NCI-H1930 (cell line): ENCODE data around the gene CHD6.

Experiments used
- DNase-seq, 2 experiments: peaks; one replicate each; lab custom pipeline; 2025; lab: John Stamatoyannopoulos, UW

CHD6 gene, protein sequence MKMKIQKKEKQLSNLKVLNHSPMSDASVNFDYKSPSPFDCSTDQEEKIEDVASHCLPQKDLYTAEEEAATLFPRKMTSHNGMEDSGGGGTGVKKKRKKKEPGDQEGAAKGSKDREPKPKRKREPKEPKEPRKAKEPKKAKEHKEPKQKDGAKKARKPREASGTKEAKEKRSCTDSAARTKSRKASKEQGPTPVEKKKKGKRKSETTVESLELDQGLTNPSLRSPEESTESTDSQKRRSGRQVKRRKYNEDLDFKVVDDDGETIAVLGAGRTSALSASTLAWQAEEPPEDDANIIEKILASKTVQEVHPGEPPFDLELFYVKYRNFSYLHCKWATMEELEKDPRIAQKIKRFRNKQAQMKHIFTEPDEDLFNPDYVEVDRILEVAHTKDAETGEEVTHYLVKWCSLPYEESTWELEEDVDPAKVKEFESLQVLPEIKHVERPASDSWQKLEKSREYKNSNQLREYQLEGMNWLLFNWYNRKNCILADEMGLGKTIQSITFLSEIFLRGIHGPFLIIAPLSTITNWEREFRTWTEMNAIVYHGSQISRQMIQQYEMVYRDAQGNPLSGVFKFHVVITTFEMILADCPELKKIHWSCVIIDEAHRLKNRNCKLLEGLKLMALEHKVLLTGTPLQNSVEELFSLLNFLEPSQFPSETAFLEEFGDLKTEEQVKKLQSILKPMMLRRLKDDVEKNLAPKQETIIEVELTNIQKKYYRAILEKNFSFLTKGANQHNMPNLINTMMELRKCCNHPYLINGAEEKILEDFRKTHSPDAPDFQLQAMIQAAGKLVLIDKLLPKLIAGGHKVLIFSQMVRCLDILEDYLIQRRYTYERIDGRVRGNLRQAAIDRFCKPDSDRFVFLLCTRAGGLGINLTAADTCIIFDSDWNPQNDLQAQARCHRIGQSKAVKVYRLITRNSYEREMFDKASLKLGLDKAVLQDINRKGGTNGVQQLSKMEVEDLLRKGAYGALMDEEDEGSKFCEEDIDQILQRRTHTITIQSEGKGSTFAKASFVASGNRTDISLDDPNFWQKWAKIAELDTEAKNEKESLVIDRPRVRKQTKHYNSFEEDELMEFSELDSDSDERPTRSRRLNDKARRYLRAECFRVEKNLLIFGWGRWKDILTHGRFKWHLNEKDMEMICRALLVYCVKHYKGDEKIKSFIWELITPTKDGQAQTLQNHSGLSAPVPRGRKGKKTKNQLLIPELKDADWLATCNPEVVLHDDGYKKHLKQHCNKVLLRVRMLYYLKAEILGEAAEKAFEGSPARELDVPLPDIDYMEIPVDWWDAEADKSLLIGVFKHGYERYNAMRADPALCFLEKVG (N-terminal part only)

GRCh38 chr20:41617902-41618806 lies at the start of gene CHD6:
TSS of gene CHD6 (minus strand) at chr20:41618377. CDS start at chr20:41551337, 67,040 bp downstream.
- peak; percentile 99 to 100 for DNase-seq

- DNase-seq = no peak
These were observed 46.4 kb upstream of the CHD6 start for GRCh38 chr20:41664584-41664983.

DNA sequence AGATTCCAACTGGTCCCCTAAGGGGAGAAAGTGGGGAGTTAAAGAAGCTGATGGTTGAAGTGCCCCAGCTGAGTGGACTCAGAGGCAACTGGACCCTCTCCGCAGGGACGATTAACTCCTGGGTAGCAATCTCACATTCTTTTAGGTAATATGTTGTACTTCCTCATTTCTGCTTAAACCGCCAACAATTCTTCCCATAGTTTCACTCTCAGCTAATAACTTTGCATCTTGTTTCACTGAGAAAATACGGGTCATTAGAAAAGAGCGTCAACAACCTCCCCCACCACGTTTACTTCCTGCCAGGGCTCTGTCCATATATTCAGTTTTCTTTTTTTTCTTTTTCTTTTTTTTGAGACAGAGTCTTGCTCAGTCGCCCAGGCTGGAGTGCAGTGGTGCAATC lies 39.5 kb upstream of the CHD6 start:
- no peak for DNase-seq

GRCh38 chr20:41655962-41656618 lies 37.9 kb upstream of the CHD6 start:
- no peak for DNase-seq

DNA sequence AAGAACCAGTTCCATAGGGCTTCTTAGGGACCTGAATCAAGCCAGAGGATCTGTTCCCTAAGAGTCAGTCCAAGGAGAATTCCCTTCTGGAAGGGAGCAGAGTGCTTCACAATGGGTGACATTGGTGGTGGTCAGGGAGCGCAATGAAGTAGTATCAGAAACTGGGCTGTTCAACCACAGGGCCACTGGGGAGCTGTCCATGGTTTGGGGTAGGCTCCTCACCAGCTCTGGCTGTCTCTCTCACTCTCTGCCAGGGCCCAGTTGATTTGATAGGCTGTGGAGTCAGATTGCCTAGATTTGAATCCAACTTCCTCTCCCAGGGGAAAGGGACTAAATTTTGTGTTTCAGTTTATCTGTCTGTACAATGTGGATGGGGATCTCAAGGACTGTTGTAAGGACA lies 36.7 kb upstream of the CHD6 start:
- no peak for DNase-seq

DNA sequence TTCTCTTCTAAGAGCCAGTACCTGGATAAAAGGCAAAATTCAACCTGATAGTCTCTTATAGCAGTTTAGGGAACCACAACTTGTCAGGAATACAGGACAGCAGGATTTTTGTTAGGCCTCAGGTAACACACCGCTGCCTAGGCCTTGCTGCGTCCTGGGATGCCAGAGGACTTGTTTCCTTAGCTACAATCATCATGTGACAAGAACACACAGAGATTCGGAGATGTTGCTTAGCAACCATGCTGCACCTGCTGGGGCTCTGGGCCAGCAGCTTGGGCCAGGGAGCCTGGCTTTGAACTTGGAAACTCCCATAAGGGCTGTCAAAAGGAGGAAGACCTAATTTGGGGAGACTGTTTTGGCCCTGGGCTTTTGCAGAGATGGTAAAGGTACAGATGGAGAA lies 36.1 kb upstream of the CHD6 start:
- peak; percentile 64 to 75 for DNase-seq

GRCh38 chr20:41650231-41650948 lies 32.2 kb upstream of the CHD6 start:
- DNase-seq = peak; percentile 71 to 73

DNA sequence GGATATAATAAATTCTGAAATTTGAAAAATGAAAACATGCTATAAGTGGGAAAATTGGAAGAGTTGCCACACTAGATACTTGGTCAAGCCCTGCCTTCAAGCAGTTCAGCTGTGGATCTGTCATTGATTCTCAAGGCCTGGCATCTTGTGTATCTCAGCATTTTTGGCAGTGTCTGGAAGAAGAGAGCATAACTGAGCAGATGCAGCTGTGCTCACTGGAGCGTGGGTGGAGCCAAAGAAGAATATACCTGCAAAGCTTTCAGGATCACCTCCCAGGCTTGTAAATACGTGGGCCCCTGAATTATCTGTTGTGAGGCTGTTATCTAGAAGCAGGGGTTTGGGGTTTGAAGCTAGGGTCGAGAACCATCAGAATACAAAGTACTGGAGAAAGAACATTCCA lies 31.3 kb upstream of the CHD6 start:
- no peak for DNase-seq

GRCh38 chr20:41645372-41645771 lies 27.2 kb upstream of the CHD6 start:
- DNase-seq = no peak

DNA sequence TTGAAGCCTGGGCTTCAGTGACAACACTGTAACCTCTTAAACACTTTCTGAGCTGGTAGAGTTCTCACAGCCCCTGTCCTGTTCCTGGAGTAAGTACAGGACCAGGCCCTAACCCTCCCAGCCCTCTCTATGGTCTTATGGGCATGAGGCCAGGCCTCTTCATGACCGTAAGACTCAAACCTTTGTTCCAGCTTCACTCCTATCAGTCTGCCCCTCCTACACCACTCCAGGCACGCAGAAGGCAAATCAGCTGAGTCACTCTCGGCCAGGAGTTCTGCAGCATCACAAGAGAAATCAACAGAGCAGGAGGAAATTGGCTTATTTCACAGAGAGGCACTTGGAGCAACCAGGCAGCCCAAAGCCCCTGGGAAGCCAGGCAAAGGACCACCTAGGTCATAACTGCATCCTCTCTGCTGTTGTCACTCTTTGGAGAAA lies 25.3 kb upstream of the CHD6 start:
- no peak for DNase-seq

DNA sequence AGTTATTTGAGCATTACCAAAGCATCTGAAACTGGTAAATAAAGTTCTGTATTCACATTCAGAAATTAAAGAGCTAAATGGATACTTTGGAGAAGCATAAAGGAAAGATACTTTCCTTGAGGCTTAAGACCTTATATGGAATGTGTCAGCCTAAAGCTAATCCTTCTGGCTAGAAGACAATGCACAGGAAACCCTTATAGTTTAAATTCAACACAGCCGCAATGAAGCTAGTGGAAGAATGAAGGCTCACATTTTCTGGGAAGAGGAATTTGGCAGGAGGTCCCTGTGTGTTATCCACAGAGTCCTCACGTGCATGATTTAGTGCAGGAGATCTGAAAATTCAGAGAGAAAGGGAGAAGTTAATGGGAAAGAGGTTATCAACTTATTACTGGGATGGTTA lies 21.5 kb upstream of the CHD6 start:
- DNase-seq = no peak

- no peak for DNase-seq
These were observed 20.3 kb upstream of the CHD6 start for GRCh38 chr20:41638456-41638855.

- no peak for DNase-seq
These were observed 17.0 kb upstream of the CHD6 start for GRCh38 chr20:41635158-41635557.

GRCh38 chr20:41632896-41633295 lies 14.7 kb upstream of the CHD6 start:
- no peak for DNase-seq

GRCh38 chr20:41631826-41632225 lies 13.6 kb upstream of the CHD6 start:
- DNase-seq = no peak

- no peak for DNase-seq
These were observed 12.7 kb upstream of the CHD6 start for GRCh38 chr20:41630846-41631245.

GRCh38 chr20:41627611-41628244 lies 9.6 kb upstream of the CHD6 start:
- DNase-seq = no peak

DNA sequence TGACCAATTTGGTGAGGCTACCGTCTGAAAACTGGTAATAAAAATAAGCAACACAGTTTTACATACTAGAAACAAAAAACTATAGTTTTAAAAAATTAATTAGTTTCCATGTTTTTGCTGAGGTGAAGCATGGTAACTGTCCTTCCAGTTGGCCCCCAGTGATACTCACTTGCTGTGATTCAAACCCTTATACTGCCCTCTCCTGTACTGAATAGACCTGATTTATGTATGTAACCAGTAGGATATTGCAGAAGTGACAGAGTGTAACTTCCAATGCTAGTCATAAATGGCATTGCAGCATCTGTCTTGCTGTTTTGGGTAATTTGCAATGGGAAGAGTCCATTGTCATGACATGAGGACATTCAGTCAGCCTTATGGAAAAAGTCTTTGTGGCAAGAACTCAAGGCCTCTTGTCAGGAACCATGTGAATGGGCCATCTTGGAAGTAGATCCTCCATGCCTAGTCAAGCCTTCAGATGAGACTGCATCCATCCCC lies 8.9 kb upstream of the CHD6 start:
- DNase-seq = no peak
